LNCAP (cell line): ENCODE data around the gene CAPNS1.

Experiments used
- TF ChIP-seq, protein P1 (sequence below): fragments of 450-650 bp; IDR thresholded peaks from 2 replicates; pipeline ENCODE4 v1.5.1; 2017; ENCODE audit warnings: mild to moderate bottlenecking

Gene CAPNS1

DNA sequence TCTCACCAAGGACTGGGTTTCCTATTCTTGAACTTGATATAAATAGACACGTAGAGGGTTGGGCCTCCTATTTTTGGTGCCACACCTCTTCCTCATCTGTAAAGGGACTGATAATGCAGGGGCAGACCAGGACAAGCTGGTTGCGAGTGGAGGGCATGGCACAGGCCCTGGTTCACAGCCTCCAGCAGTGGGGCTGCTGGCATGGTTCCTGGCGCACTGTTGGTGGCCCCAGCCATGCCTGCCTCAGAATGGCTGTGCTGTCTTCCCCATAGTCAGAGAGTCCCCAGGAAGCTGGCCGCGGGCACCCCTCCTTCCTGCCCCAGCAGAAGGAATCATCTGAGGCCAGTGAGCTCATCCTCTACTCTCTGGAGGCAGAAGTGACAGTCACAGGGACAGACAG, 39.4 kb upstream of the CAPNS1 start:
- TF ChIP-seq, protein P1, sequence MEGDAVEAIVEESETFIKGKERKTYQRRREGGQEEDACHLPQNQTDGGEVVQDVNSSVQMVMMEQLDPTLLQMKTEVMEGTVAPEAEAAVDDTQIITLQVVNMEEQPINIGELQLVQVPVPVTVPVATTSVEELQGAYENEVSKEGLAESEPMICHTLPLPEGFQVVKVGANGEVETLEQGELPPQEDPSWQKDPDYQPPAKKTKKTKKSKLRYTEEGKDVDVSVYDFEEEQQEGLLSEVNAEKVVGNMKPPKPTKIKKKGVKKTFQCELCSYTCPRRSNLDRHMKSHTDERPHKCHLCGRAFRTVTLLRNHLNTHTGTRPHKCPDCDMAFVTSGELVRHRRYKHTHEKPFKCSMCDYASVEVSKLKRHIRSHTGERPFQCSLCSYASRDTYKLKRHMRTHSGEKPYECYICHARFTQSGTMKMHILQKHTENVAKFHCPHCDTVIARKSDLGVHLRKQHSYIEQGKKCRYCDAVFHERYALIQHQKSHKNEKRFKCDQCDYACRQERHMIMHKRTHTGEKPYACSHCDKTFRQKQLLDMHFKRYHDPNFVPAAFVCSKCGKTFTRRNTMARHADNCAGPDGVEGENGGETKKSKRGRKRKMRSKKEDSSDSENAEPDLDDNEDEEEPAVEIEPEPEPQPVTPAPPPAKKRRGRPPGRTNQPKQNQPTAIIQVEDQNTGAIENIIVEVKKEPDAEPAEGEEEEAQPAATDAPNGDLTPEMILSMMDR = no peak

DNA sequence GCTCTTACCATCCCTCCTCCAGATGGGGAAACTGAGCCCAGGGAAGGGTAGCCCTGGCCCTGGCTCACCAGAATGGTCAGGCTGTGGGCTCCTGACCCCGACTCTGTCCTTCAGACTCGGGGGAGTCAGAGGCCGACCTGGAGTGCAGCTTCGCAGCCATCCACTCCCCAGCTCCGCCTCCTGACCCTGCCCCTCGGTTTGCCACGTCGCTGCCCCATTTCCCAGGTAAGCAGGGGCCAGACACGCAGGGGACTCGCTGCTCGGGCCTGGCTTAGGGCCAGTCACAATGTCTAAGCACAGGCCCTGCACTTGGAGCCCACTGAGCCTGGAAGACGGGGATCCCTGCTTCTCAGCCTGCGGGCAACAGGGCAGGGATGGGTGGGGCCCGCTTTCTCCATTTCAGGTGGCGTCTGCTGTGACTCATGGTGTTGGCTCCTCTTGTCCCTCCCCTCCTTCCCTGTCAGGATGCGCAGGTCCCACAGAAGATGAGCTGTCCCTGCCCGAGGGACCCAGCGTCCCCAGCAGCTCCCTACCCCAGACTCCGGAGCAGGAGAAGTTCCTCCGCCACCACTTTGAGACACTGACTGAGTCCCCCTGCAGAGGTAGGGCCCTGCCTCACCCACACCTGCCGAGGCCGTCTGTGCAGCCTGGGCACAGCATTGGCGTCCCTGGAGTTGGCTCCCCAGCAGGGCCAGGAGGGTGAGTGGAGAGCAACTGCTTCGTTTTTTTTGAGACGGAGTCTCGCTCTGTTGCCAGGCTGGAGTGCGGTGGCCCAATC, 38.1 kb upstream of the CAPNS1 start:
- TF ChIP-seq, protein P1 = no peak

DNA sequence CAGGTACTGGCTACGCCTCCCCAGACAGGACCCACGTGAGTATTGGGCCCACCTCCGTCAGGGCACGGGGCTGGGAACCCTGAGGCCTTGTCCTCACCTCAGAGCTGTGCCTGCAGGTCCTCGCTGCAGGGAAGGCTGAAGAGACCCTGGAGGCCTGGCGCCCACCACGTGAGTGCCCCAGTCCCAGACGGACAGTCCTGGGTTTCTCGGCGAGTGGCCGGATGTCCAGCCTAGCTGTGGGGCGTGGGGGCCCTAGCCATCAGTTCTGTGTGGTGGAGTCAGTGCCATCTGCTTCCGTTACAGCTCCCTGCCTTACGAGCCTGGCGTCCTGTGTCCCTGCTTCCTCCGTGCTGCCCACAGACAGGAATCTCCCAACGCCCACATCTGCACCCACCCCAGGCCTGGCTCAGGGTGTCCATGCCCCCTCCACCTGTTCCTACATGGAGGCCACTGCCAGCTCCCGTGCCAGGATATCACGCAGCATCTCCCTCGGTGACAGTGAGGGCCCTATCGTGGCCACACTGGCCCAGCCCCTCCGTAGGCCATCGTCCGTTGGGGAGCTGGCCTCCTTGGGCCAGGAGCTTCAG, 36.7 kb upstream of the CAPNS1 start:
- TF ChIP-seq, protein P1 = no peak

DNA sequence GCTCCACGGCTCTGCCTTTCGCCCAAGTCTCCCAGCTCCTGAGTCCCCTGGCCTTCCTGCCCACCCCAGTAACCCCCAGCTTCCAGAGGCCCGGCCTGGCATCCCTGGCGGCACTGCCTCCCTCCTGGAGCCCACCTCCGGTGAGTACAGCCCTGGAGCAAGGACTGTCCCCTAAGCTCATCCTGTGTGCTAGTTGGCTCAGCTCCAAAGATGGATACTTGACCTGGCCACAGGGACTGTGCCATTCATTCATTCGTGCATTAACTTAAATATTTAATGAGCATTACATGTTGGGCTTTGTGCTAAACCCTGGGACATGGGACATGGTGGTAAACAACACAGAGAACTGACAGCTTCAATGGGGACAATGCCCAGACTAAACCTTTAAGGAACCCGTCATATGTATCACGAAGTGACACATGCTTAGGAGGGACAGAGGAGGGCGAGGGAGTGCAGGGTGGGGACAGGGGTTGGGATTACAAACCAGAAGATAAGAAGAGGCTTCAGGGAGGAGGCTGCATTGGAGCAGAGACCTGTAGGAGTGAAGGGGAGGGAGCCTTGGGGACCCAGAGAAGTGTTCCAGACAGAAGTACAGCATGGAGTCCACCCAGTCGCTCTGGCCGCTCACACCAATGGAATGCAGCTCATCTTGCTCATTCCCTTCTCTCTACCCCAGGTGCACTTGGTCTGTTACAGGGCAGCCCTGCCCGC, 35.9 kb upstream of the CAPNS1 start:
- TF ChIP-seq, protein P1 = no peak

DNA sequence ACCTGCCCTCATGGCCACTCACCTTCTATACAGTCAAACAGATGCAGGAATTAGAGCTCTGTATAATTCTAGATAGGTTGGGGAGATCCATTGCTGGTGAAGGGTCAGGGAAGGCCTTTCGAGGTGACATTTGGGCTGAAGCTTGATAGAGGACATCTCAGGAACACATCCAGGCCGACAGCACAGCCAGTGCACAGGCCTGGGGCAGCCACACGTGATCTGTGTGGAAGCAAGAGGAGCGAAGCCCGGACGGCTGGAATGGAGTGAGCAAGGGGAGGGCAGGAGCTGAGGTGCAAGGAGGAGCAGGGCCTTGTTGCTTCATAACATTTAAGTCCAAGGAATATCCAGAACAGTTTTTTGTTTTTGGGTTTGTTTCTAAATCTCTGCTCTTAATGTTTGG, 33.4 kb upstream of the CAPNS1 start:
- TF ChIP-seq, protein P1 = no peak

DNA sequence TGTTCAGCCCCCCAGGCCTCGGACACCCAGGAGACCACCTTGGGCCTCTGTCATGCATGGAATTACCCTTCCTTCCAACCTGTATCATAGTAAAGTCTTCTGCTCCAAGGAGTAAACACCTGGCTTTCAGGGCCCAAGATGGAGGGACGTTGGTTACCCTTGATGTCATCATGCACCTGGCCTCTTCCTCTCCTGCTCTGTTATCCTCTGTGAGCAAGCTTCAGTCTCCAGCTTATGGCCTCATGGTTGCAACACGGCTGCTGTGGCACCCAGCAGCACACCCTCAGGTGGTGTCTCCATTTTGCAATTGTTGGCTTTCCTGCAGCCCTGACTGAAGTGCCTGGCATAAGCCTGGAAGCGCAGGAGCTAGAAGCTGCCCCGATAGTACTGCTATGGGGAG, 32.9 kb upstream of the CAPNS1 start:
- TF ChIP-seq, protein P1 = no peak

DNA sequence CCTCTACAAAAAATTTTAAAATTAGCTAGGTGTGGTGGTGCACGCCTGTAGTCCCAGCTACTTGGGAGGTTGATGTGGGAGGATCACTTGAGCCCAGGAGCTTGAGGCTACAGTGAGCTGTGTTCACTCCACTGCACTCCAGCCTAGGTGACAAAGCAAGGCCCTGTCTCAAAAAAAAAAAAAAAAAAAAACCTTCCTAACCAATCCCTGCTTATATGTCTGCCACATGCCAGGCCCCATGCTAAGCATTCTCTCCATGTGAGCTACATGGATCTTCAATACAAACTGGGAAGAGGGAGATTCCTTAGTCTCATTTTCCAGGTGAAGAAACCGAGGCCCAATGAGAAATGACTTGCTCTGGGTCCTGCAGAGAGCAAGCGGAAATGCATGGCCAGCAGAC, 31.2 kb upstream of the CAPNS1 start:
- TF ChIP-seq, protein P1 = no peak
